Measurements from ENCODE around the gene NUP42.

GRCh38 chr7:23220690-23221305 lies 39.0 kb downstream of the NUP42 start:
- no peak for TF ChIP-seq EZH2 (IDR thresholded peaks at IDR 0.05; ENCODE audit: insufficient read depth, low read length)
- no peak for TF ChIP-seq CTCF (IDR thresholded peaks at IDR 0.05; ENCODE audit: insufficient read depth, low read depth, low read length)
